SK-N-SH (cell line): ENCODE data around the gene TADA2A.

Experiments
- CHD2 ChIP-seq: fragments of 150-350 bp; IDR thresholded peaks from 2 replicates; pipeline ENCODE4 v1.6.1; 2018; ENCODE audit warnings: low read length; ENCODE audit not compliant: partially characterized antibody
- EP300 ChIP-seq, 2 experiments: IDR thresholded peaks; 2 replicates each; pipeline versions ENCODE4 v1.4.0 to v1.6.1; 2012; ENCODE audit warnings: borderline replicate concordance in 1 of 2, low read depth in 1 of 2, low read length in 1 of 2
- EZH2phosphoT487 ChIP-seq: fragments of 200-600 bp; sonication (generic); IDR thresholded peaks from 2 replicates; pipeline ENCODE4 v1.6.1; 2017; ENCODE audit warnings: low read depth, mixed run types, mild to moderate bottlenecking, antibody characterized with exemption, moderate library complexity, borderline replicate concordance
- FOXM1 ChIP-seq: IDR thresholded peaks from 2 replicates; pipeline ENCODE4 v1.4.0; 2012; ENCODE audit warnings: low read depth, mild to moderate bottlenecking
- GABPA ChIP-seq: IDR thresholded peaks from 2 replicates; pipeline ENCODE4 v1.4.0; 2012; ENCODE audit warnings: low read depth, mild to moderate bottlenecking
- JUND ChIP-seq: IDR thresholded peaks from 2 replicates; pipeline ENCODE4 v1.4.0; 2012
- POLR2AphosphoS5 ChIP-seq: IDR thresholded peaks from 2 replicates; pipeline ENCODE4 v1.6.1; 2012; ENCODE audit warnings: low read depth, low read length
- RAD21 ChIP-seq: IDR thresholded peaks from 2 replicates; pipeline ENCODE4 v1.6.1; 2012; ENCODE audit warnings: mild to moderate bottlenecking, low read length
- TF ChIP-seq, protein P1 (sequence below): fragments of 200-600 bp; sonication (generic); IDR thresholded peaks from 2 replicates; pipeline ENCODE4 v1.6.1; 2017; ENCODE audit warnings: antibody characterized with exemption, mild to moderate bottlenecking, moderate library complexity
- TF ChIP-seq, protein P2 (sequence below): fragments of 150-350 bp; IDR thresholded peaks from 2 replicates; pipeline ENCODE4 v1.6.1; 2017; ENCODE audit warnings: antibody characterized with exemption, low read length, low read depth, borderline replicate concordance
- TF ChIP-seq, protein P3 (sequence below): IDR thresholded peaks from 2 replicates; pipeline ENCODE4 v1.4.0; 2012; ENCODE audit warnings: low read depth, borderline replicate concordance
- TF ChIP-seq, protein P4 (sequence below): IDR thresholded peaks from 2 replicates; pipeline ENCODE4 v1.6.1; 2012; ENCODE audit warnings: mild to moderate bottlenecking, low read depth, low read length, moderate library complexity

DNA sequence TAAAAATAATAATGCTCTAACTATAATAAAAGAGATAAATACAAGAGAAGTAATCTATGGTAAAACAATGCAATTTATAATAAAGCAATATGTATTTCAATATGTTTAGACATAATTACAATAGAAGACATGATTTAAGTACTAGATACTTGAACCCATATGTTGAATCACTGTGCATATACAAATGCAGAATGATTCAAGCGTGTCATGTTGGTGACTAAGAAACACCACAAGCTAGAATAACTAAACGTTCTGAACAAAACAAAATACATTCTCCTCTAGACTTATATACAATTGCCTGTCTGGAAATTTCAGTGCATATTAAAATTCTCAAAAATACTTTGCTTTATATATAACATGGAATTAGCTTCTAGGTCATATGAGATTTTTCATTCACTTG lies 11.2 kb downstream of the TADA2A start:
- TF ChIP-seq, protein P1, sequence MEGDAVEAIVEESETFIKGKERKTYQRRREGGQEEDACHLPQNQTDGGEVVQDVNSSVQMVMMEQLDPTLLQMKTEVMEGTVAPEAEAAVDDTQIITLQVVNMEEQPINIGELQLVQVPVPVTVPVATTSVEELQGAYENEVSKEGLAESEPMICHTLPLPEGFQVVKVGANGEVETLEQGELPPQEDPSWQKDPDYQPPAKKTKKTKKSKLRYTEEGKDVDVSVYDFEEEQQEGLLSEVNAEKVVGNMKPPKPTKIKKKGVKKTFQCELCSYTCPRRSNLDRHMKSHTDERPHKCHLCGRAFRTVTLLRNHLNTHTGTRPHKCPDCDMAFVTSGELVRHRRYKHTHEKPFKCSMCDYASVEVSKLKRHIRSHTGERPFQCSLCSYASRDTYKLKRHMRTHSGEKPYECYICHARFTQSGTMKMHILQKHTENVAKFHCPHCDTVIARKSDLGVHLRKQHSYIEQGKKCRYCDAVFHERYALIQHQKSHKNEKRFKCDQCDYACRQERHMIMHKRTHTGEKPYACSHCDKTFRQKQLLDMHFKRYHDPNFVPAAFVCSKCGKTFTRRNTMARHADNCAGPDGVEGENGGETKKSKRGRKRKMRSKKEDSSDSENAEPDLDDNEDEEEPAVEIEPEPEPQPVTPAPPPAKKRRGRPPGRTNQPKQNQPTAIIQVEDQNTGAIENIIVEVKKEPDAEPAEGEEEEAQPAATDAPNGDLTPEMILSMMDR: no peak
- TF ChIP-seq FOXM1 (no peak), JUND (no peak), POLR2AphosphoS5 (no peak), EP300 (IDR thresholded peaks at IDR 0.05; ENCODE audit: borderline replicate concordance in 1 of 2, low read depth in 1 of 2, low read length in 1 of 2) (no peak), RAD21 (no peak), CHD2 (no peak), GABPA (no peak), EZH2phosphoT487 (no peak)
- TF ChIP-seq, protein P2, sequence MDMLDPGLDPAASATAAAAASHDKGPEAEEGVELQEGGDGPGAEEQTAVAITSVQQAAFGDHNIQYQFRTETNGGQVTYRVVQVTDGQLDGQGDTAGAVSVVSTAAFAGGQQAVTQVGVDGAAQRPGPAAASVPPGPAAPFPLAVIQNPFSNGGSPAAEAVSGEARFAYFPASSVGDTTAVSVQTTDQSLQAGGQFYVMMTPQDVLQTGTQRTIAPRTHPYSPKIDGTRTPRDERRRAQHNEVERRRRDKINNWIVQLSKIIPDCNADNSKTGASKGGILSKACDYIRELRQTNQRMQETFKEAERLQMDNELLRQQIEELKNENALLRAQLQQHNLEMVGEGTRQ: no peak
- TF ChIP-seq, protein P3, sequence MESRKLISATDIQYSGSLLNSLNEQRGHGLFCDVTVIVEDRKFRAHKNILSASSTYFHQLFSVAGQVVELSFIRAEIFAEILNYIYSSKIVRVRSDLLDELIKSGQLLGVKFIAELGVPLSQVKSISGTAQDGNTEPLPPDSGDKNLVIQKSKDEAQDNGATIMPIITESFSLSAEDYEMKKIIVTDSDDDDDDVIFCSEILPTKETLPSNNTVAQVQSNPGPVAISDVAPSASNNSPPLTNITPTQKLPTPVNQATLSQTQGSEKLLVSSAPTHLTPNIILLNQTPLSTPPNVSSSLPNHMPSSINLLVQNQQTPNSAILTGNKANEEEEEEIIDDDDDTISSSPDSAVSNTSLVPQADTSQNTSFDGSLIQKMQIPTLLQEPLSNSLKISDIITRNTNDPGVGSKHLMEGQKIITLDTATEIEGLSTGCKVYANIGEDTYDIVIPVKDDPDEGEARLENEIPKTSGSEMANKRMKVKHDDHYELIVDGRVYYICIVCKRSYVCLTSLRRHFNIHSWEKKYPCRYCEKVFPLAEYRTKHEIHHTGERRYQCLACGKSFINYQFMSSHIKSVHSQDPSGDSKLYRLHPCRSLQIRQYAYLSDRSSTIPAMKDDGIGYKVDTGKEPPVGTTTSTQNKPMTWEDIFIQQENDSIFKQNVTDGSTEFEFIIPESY: no peak
- TF ChIP-seq, protein P4, sequence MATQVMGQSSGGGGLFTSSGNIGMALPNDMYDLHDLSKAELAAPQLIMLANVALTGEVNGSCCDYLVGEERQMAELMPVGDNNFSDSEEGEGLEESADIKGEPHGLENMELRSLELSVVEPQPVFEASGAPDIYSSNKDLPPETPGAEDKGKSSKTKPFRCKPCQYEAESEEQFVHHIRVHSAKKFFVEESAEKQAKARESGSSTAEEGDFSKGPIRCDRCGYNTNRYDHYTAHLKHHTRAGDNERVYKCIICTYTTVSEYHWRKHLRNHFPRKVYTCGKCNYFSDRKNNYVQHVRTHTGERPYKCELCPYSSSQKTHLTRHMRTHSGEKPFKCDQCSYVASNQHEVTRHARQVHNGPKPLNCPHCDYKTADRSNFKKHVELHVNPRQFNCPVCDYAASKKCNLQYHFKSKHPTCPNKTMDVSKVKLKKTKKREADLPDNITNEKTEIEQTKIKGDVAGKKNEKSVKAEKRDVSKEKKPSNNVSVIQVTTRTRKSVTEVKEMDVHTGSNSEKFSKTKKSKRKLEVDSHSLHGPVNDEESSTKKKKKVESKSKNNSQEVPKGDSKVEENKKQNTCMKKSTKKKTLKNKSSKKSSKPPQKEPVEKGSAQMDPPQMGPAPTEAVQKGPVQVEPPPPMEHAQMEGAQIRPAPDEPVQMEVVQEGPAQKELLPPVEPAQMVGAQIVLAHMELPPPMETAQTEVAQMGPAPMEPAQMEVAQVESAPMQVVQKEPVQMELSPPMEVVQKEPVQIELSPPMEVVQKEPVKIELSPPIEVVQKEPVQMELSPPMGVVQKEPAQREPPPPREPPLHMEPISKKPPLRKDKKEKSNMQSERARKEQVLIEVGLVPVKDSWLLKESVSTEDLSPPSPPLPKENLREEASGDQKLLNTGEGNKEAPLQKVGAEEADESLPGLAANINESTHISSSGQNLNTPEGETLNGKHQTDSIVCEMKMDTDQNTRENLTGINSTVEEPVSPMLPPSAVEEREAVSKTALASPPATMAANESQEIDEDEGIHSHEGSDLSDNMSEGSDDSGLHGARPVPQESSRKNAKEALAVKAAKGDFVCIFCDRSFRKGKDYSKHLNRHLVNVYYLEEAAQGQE: no peak
